H9 (cell line): Measurements from ENCODE around the gene ABHD14A. TPM values are rescaled to one million over a fixed set of nuclear protein-coding genes. Genes with fewer than 3 reads are reported as not detected.

Experiments used
- DNase-seq: peaks from one replicate; pipeline ENCODE4 v3.0.0-alpha.2; 2017
- H2AFZ ChIP-seq: one replicate; pipeline ENCODE4 v1.6.1; 2013; ENCODE audit warnings: mild to moderate bottlenecking, low read length, control low read depth, moderate library complexity
- H2AK5ac ChIP-seq: 2 replicates; pipeline ENCODE4 v1.6.1; 2013; ENCODE audit warnings: low read length, control low read depth, mixed read lengths; ENCODE audit not compliant: insufficient read length
- H2BK120ac ChIP-seq: one replicate; pipeline ENCODE4 v1.6.1; 2013; ENCODE audit warnings: low read depth, mild to moderate bottlenecking, low read length, control low read depth, inconsistent platforms; ENCODE audit not compliant: poor library complexity, severe bottlenecking
- H2BK12ac ChIP-seq: 2 replicates; pipeline ENCODE4 v1.6.1; 2013; ENCODE audit warnings: low read length, control low read depth, mixed read lengths, low read depth; ENCODE audit not compliant: insufficient read length
- H2BK15ac ChIP-seq: 2 replicates; pipeline ENCODE4 v1.6.1; 2013; ENCODE audit warnings: low read depth, low read length, control low read depth
- H2BK20ac ChIP-seq: one replicate; pipeline ENCODE4 v1.6.1; 2013; ENCODE audit warnings: low read depth, mild to moderate bottlenecking, low read length, control low read depth, inconsistent platforms; ENCODE audit not compliant: poor library complexity, severe bottlenecking
- H2BK5ac ChIP-seq: 2 replicates; pipeline ENCODE4 v1.6.1; 2013; ENCODE audit warnings: low read length, control low read depth, mixed read lengths; ENCODE audit not compliant: insufficient read length
- H3K14ac ChIP-seq: 2 replicates; pipeline ENCODE4 v1.6.1; 2013; ENCODE audit warnings: low read length, control low read depth; ENCODE audit not compliant: insufficient read depth
- H3K18ac ChIP-seq: 2 replicates; pipeline ENCODE4 v1.6.1; 2013; ENCODE audit warnings: low read depth, mild to moderate bottlenecking, mixed read lengths, low read length, control low read depth; ENCODE audit not compliant: insufficient read length
- H3K23ac ChIP-seq: 2 replicates; pipeline ENCODE4 v1.6.1; 2013; ENCODE audit warnings: low read length, control low read depth, mixed read lengths, low read depth; ENCODE audit not compliant: insufficient read length
- H3K23me2 ChIP-seq: 2 replicates; pipeline ENCODE4 v1.6.1; 2013; ENCODE audit warnings: low read depth, mild to moderate bottlenecking, mixed read lengths, low read length, control low read depth; ENCODE audit not compliant: insufficient read length, poor library complexity, severe bottlenecking
- H3K27ac ChIP-seq: 2 replicates; pipeline ENCODE4 v1.5.1; 2013; ENCODE audit warnings: low read length, control low read depth, mixed read lengths, low read depth; ENCODE audit not compliant: insufficient read length
- H3K27me3 ChIP-seq: 2 replicates; pipeline ENCODE4 v1.6.1; 2013; ENCODE audit warnings: low read length, control low read depth, inconsistent platforms; ENCODE audit not compliant: insufficient read depth
- H3K4ac ChIP-seq: 2 replicates; pipeline ENCODE4 v1.6.1; 2013; ENCODE audit warnings: low read depth, mild to moderate bottlenecking, control low read depth, inconsistent platforms, low read length, moderate library complexity
- H3K4me1 ChIP-seq: 2 replicates; pipeline ENCODE4 v1.6.1; 2013; ENCODE audit warnings: low read length, control low read depth, inconsistent platforms; ENCODE audit not compliant: insufficient read depth
- H3K4me2 ChIP-seq: 2 replicates; pipeline ENCODE4 v1.6.1; 2013; ENCODE audit warnings: low read length, control low read depth, mixed read lengths; ENCODE audit not compliant: insufficient read length, insufficient read depth
- H3K56ac ChIP-seq: 2 replicates; pipeline ENCODE4 v1.6.1; 2013; ENCODE audit warnings: low read depth, mild to moderate bottlenecking, mixed read lengths, low read length, control low read depth; ENCODE audit not compliant: insufficient read length
- H3K79me1 ChIP-seq: 2 replicates; pipeline ENCODE4 v1.6.1; 2013; ENCODE audit warnings: low read depth, mild to moderate bottlenecking, moderate library complexity, low read length, control low read depth, inconsistent platforms; ENCODE audit not compliant: insufficient read depth, poor library complexity, severe bottlenecking
- H3K79me2 ChIP-seq: 2 replicates; pipeline ENCODE4 v1.6.1; 2013; ENCODE audit warnings: low read length, control low read depth, inconsistent platforms; ENCODE audit not compliant: insufficient read depth
- H3K9ac ChIP-seq: 2 replicates; pipeline ENCODE4 v1.6.1; 2013; ENCODE audit warnings: low read length, control low read depth, mixed read lengths; ENCODE audit not compliant: insufficient read length; ENCODE audit errors: extremely low read depth
- H3K9me3 ChIP-seq: one replicate; pipeline ENCODE4 v1.6.1; 2013; ENCODE audit warnings: low read depth, low read length, inconsistent platforms; ENCODE audit not compliant: control insufficient read depth
- H3T11ph ChIP-seq: one replicate; pipeline ENCODE4 v1.6.1; 2013; ENCODE audit warnings: mild to moderate bottlenecking, low read length, control low read depth, inconsistent platforms
- H4K20me1 ChIP-seq: one replicate; pipeline ENCODE4 v1.6.1; 2013; ENCODE audit not compliant: control insufficient read depth, insufficient read length, insufficient read depth
- H4K5ac ChIP-seq: 2 replicates; pipeline ENCODE4 v1.6.1; 2013; ENCODE audit warnings: low read depth, mild to moderate bottlenecking, mixed read lengths, low read length, control low read depth; ENCODE audit not compliant: insufficient read length
- H4K8ac ChIP-seq: replicated peaks from 2 replicates; pipeline ENCODE4 v1.6.1; 2013; ENCODE audit warnings: low read length, control low read depth, mixed read lengths, low read depth; ENCODE audit not compliant: insufficient read length
- H4K91ac ChIP-seq: 2 replicates; pipeline ENCODE4 v1.6.1; 2013; ENCODE audit warnings: low read depth, mild to moderate bottlenecking, moderate library complexity, mixed read lengths, low read length, control low read depth; ENCODE audit not compliant: insufficient read length
- H3K27ac Mint-ChIP-seq, 3 experiments: 2 replicates in 2 of 3; 3 replicates in 1 of 3; pipeline ENCODE4 v1.8.0; 2020 to 2021; ENCODE audit warnings: mixed read lengths in 3 of 3, mild to moderate bottlenecking in 1 of 3, moderate library complexity in 1 of 3
- H3K27me3 Mint-ChIP-seq: 2 replicates; pipeline ENCODE4 v1.8.0; 2021; ENCODE audit warnings: low read depth, mild to moderate bottlenecking, moderate library complexity, mixed read lengths
- H3K36me3 Mint-ChIP-seq, 3 experiments: 2 replicates in 2 of 3; 3 replicates in 1 of 3; pipeline ENCODE4 v1.8.0; 2020 to 2021; ENCODE audit warnings: low read depth in 3 of 3, mixed read lengths in 3 of 3; ENCODE audit not compliant: insufficient read depth in 1 of 3
- H3K4me1 Mint-ChIP-seq, 2 experiments: 2 replicates each; pipeline ENCODE4 v1.8.0; 2020; ENCODE audit warnings: mixed read lengths in 2 of 2
- H3K4me3 Mint-ChIP-seq, 2 experiments: 2 replicates in 1 of 2; 3 replicates in 1 of 2; pipeline ENCODE4 v1.8.0; 2020 to 2021; ENCODE audit warnings: mild to moderate bottlenecking in 2 of 2, mixed read lengths in 2 of 2, moderate library complexity in 1 of 2
- H3K9me3 Mint-ChIP-seq, 2 experiments: 2 replicates in 1 of 2; 3 replicates in 1 of 2; pipeline ENCODE4 v1.8.0; 2020; ENCODE audit warnings: mild to moderate bottlenecking in 2 of 2, mixed read lengths in 2 of 2, moderate library complexity in 1 of 2
- CTCF ChIP-seq: fragments of 200-600 bp; sonication (generic); conservative IDR thresholded peaks from 3 replicates; pipeline ENCODE4 v1.8.0; 2021; ENCODE audit warnings: antibody characterized with exemption, mild to moderate bottlenecking
- WGBS: extraction: QIAGEN DNeasy Blood & Tissue Kit; methylation state at CpG from one replicate; pipeline ENCODE4 v1.1.7; 2013; ENCODE audit warnings: missing lambda C conversion rate, low lambda C conversion rate, mixed read lengths; ENCODE audit not compliant: insufficient read length; ENCODE audit errors: extremely low coverage; 5-methylcytosine and 5-hydroxymethylcytosine counted together
- total RNA-seq: library from RNA; stranded (reverse); gene quantifications from 2 replicates; pipeline ENCODE4 v1.2.1, GENCODE V29; 2021

The ABHD14A gene
- total RNA-seq, 1 experiment from 2014 or later, result 3.1 TPM

- no peak overlapping the region for H3K9ac ChIP-seq
- Mint-ChIP-seq H3K27ac (no peak overlapping the region), H3K27me3 (peaks cover 68% of the 10 kb centered on the region), H3K4me3 (no peak overlapping the region), H3K36me3 (peaks cover 0 to 5% (median 0%) of the 10 kb centered on the region in 3 experiments; a peak in 2 of 7 replicates), H3K4me1 (peaks cover 40 to 59% of the 10 kb centered on the region in 2 experiments), H3K9me3 (no peaks in the 10 kb centered on the region)
- no peak overlapping the region for H3K18ac ChIP-seq
- no peaks in the 10 kb centered on the region for H3K27me3 ChIP-seq
- H3K14ac ChIP-seq, result no peak overlapping the region
- no peaks in the 10 kb centered on the region for H3K9me3 ChIP-seq
- H3K79me1 ChIP-seq, result no peaks in the 10 kb centered on the region
- no peaks in the 10 kb centered on the region for H3K79me2 ChIP-seq
- no peak overlapping the region for H3K4ac ChIP-seq
- H2BK120ac ChIP-seq, result no peak overlapping the region
- no peak overlapping the region for H2BK15ac ChIP-seq
- H4K5ac ChIP-seq, result no peak overlapping the region
- H2BK5ac ChIP-seq, result no peak overlapping the region
- no peak overlapping the region for H4K91ac ChIP-seq
- H3K56ac ChIP-seq, result no peak overlapping the region
- H2AFZ ChIP-seq, result no peak overlapping the region
- no peak overlapping the region for H2BK20ac ChIP-seq
- no peak overlapping the region for H3K27ac ChIP-seq
- WGBS, result no CpG with 5 or more reads among the region's 9 CpGs
- H3K4me1 ChIP-seq, result no peaks in the 10 kb centered on the region; the same call in 1 of the 2 replicates
- TF ChIP-seq CTCF, result no peak
- H3K4me2 ChIP-seq, result no peak overlapping the region
- no peaks in the 10 kb centered on the region for H4K20me1 ChIP-seq
- H2AK5ac ChIP-seq, result no peak overlapping the region
- DNase-seq, result no peak
- no peak overlapping the region for H2BK12ac ChIP-seq
- no peak overlapping the region for H3K23ac ChIP-seq
- no peak overlapping the region for H3T11ph ChIP-seq
- H3K23me2 ChIP-seq, result peaks cover 3% of the 10 kb centered on the region
- no peak overlapping the region for H4K8ac ChIP-seq
Measured at GRCh38 chr3:51961602-51962569, 13.0 kb upstream of the ABHD14A start.
